ENCODE measurements around the gene ZNF230. TPM values are rescaled to one million over a fixed set of nuclear protein-coding genes. Genes with fewer than 3 reads are reported as not detected.

ZNF230 gene
- total and polyA plus RNA-seq, 2 of the 8 experiments (the other 6 are each of a cell fraction or from before 2014, with no cell fraction given), result 1.5 to 3.6 TPM

- no peak for TF ChIP-seq SAP30 (IDR thresholded peaks at IDR 0.05; ENCODE audit: insufficient read depth, insufficient replicate concordance, low read length)
- TF ChIP-seq CEBPB (IDR thresholded peaks at IDR 0.05; ENCODE audit: low read depth, low read length), result no peak
- no peak for TF ChIP-seq ZNF274 (IDR thresholded peaks at IDR 0.05; ENCODE audit: borderline replicate concordance, extremely low read depth, low read length)
- no peak for TF ChIP-seq KDM5A (IDR thresholded peaks at IDR 0.05; ENCODE audit: low read length)
- no peak for TF ChIP-seq RFX5 (IDR thresholded peaks at IDR 0.05; ENCODE audit: borderline replicate concordance, low read depth, low read length)
Measured at GRCh38 chr19:44061038-44061437, 58.3 kb downstream of the ZNF230 start (continued).

Small RNAs within 50 kb of the gene (small RNA-seq; reads per million reads assigned to genes)
- not detected for gene AC006213.5 (ENCODE audit: insufficient read depth)

Other genes with a start within 250 kb of the ZNF230 start
- 28.7 and 34.0 TPM in 2 replicates for gene SMG9, start 248.0 kb upstream of the ZNF230 start, total RNA-seq (2021; fragmentation: NEBNext Ultra II Directional; extraction: Animal tissue kit (Norgen Biotek cat#: 25700))
- gene SMG9, start 248.0 kb upstream of the ZNF230 start, polyA plus RNA-seq (2011; rRNA removed), result 20.4 and 25.6 TPM in 2 replicates
- 0.78 and 1.0 TPM in 2 replicates for gene KCNN4, start 222.0 kb upstream of the ZNF230 start, total RNA-seq (2021; fragmentation: NEBNext Ultra II Directional; extraction: Animal tissue kit (Norgen Biotek cat#: 25700))
- 1.5 and 2.0 TPM in 2 replicates for gene KCNN4, start 222.0 kb upstream of the ZNF230 start, polyA plus RNA-seq (2011; rRNA removed)
- gene LYPD5, start 200.5 kb upstream of the ZNF230 start, total RNA-seq (2021; fragmentation: NEBNext Ultra II Directional; extraction: Animal tissue kit (Norgen Biotek cat#: 25700)), result 0.59 and 0.74 TPM in 2 replicates
- 4.3 TPM in 2 replicates for gene LYPD5, start 200.5 kb upstream of the ZNF230 start, polyA plus RNA-seq (2011; rRNA removed)
- 3.6 and 4.3 TPM in 2 replicates for gene ZNF283, start 175.6 kb upstream of the ZNF230 start, total RNA-seq (2021; fragmentation: NEBNext Ultra II Directional; extraction: Animal tissue kit (Norgen Biotek cat#: 25700))
- gene ZNF283, start 175.6 kb upstream of the ZNF230 start, polyA plus RNA-seq (2011; rRNA removed), result 1.1 and 1.6 TPM in 2 replicates
- gene ZNF404, start 119.0 kb upstream of the ZNF230 start, total RNA-seq (2021; fragmentation: NEBNext Ultra II Directional; extraction: Animal tissue kit (Norgen Biotek cat#: 25700)), result 3.0 and 4.0 TPM in 2 replicates
- 0.41 and 0.60 TPM in 2 replicates for gene ZNF404, start 119.0 kb upstream of the ZNF230 start, polyA plus RNA-seq (2011; rRNA removed)
- 13.1 and 16.2 TPM in 2 replicates for gene ZNF45, start 67.7 kb upstream of the ZNF230 start, total RNA-seq (2021; fragmentation: NEBNext Ultra II Directional; extraction: Animal tissue kit (Norgen Biotek cat#: 25700))
- gene ZNF45, start 67.7 kb upstream of the ZNF230 start, polyA plus RNA-seq (2011; rRNA removed), result 4.6 and 4.8 TPM in 2 replicates
- 8.4 and 8.9 TPM in 2 replicates for gene ZNF221, start 51.7 kb upstream of the ZNF230 start, total RNA-seq (2021; fragmentation: NEBNext Ultra II Directional; extraction: Animal tissue kit (Norgen Biotek cat#: 25700))
- 0.50 and 0.60 TPM in 2 replicates for gene ZNF221, start 51.7 kb upstream of the ZNF230 start, polyA plus RNA-seq (2011; rRNA removed)
- 8.6 and 9.0 TPM in 2 replicates for gene ZNF155, start 18.8 kb upstream of the ZNF230 start, total RNA-seq (2021; fragmentation: NEBNext Ultra II Directional; extraction: Animal tissue kit (Norgen Biotek cat#: 25700))
- gene ZNF155, start 18.8 kb upstream of the ZNF230 start, polyA plus RNA-seq (2011; rRNA removed), result 2.0 and 3.1 TPM in 2 replicates
- 3.4 and 3.8 TPM in 2 replicates for gene ZNF222, start 22.4 kb downstream of the ZNF230 start, total RNA-seq (2021; fragmentation: NEBNext Ultra II Directional; extraction: Animal tissue kit (Norgen Biotek cat#: 25700))
- 0.75 and 1.7 TPM in 2 replicates for gene ZNF222, start 22.4 kb downstream of the ZNF230 start, polyA plus RNA-seq (2011; rRNA removed)
- gene ZNF223, start 49.1 kb downstream of the ZNF230 start, total RNA-seq (2021; fragmentation: NEBNext Ultra II Directional; extraction: Animal tissue kit (Norgen Biotek cat#: 25700)), result 3.9 and 4.3 TPM in 2 replicates
- 1.0 and 1.7 TPM in 2 replicates for gene ZNF223, start 49.1 kb downstream of the ZNF230 start, polyA plus RNA-seq (2011; rRNA removed)
- 3.4 and 3.5 TPM in 2 replicates for gene ZNF284, start 69.2 kb downstream of the ZNF230 start, total RNA-seq (2021; fragmentation: NEBNext Ultra II Directional; extraction: Animal tissue kit (Norgen Biotek cat#: 25700))
- 0.77 and 1.1 TPM in 2 replicates for gene ZNF284, start 69.2 kb downstream of the ZNF230 start, polyA plus RNA-seq (2011; rRNA removed)
- gene ZNF224, start 91.4 kb downstream of the ZNF230 start, total RNA-seq (2021; fragmentation: NEBNext Ultra II Directional; extraction: Animal tissue kit (Norgen Biotek cat#: 25700)), result 12.7 and 17.2 TPM in 2 replicates
- gene ZNF224, start 91.4 kb downstream of the ZNF230 start, polyA plus RNA-seq (2011; rRNA removed), result 3.7 and 4.3 TPM in 2 replicates
- 4.3 and 5.0 TPM in 2 replicates for gene ZNF225, start 110.4 kb downstream of the ZNF230 start, total RNA-seq (2021; fragmentation: NEBNext Ultra II Directional; extraction: Animal tissue kit (Norgen Biotek cat#: 25700))
- 0.60 and 0.98 TPM in 2 replicates for gene ZNF225, start 110.4 kb downstream of the ZNF230 start, polyA plus RNA-seq (2011; rRNA removed)
- 8.7 and 12.3 TPM in 2 replicates for gene ZNF234, start 138.6 kb downstream of the ZNF230 start, total RNA-seq (2021; fragmentation: NEBNext Ultra II Directional; extraction: Animal tissue kit (Norgen Biotek cat#: 25700))
- 1.3 and 1.9 TPM in 2 replicates for gene ZNF234, start 138.6 kb downstream of the ZNF230 start, polyA plus RNA-seq (2011; rRNA removed)
- 12.6 and 18.3 TPM in 2 replicates for gene ZNF226, start 162.1 kb downstream of the ZNF230 start, total RNA-seq (2021; fragmentation: NEBNext Ultra II Directional; extraction: Animal tissue kit (Norgen Biotek cat#: 25700))
- 3.2 and 4.1 TPM in 2 replicates for gene ZNF226, start 162.1 kb downstream of the ZNF230 start, polyA plus RNA-seq (2011; rRNA removed)
- 23.9 and 25.8 TPM in 2 replicates for gene ZNF227, start 209.6 kb downstream of the ZNF230 start, total RNA-seq (2021; fragmentation: NEBNext Ultra II Directional; extraction: Animal tissue kit (Norgen Biotek cat#: 25700))
- 3.2 and 4.9 TPM in 2 replicates for gene ZNF227, start 209.6 kb downstream of the ZNF230 start, polyA plus RNA-seq (2011; rRNA removed)

All from H1 (cell line).